NT2/D1 (cell line): ENCODE measurements around the gene PRDX3.

Source experiments
- SUZ12 ChIP-seq: IDR thresholded peaks from 2 replicates; pipeline ENCODE4 v1.6.1; 2011; ENCODE audit not compliant: insufficient read length, insufficient read depth; ENCODE audit errors: extremely low read depth
- YY1 ChIP-seq: IDR thresholded peaks from 2 replicates; pipeline ENCODE4 v1.6.1; 2011; ENCODE audit not compliant: insufficient read length, insufficient read depth
- ZNF274 ChIP-seq: IDR thresholded peaks from 2 replicates; pipeline ENCODE4 v1.6.1; 2011; ENCODE audit warnings: mild to moderate bottlenecking, low read depth, low read length

DNA sequence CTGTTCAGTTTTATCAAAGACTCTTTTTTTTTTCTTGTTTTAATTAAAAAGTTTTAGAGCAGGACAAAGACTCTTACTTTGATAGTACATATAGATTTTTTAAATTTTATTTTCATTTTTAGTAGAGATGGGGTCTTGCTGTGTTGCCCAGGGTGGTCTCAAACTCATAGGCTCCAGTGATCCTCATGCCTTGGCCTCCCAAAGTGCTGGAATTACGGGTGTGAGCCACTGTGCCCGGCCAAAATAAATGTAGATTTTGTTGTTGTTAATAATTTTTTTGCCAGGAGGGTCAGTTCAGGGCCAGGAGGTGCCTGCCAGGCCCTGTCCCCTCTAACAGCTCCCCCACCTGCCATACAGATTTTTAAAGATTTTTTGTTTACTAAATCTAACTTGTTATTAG lies 57.7 kb downstream of the PRDX3 start:
- TF ChIP-seq SUZ12, result no peak
- TF ChIP-seq YY1, result no peak
- TF ChIP-seq ZNF274, result no peak
